ENCODE results near the gene SH3GL1.

SH3GL1 gene

DNA sequence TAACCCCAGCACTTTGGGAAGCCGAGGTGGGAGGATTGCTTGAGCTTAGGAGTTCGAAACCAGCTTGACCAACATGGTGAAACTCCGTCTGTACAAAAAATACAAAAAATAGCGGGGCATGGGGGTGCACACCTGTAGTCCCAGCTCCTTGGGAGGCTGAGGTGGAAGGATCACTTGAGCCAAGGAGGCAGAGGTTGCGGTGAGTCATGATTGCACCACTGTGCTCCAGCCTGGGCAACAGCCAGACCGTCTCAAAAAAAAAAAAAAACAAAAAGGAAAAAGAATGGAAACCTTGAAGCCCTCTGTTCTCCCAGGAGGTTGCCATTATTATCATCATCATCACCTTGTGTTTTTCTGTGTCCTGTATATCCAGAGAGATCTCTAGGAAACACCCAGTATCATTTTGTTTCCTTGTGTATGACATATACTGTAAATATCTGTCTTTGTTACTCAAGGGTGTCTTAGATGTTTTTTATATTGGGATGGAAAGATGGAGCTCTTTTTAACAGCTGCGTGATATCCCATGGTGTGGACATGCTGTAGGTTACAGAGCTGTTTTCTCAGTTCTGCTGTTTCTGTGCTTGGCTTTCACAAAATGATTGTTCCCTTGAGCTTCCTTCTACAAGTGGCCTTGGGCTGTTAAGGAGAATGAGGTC lies 13.9 kb upstream of the SH3GL1 start:
- Histone ChIP-seq H3K36me3 (ENCODE audit: control insufficient read depth in 2 of 2, insufficient read depth in 2 of 2, low read length in 2 of 2) (no peaks in the 10 kb centered on the region), H3K9me3 (ENCODE audit: control insufficient read depth in 2 of 2, low read length in 2 of 2) (no peaks in the 10 kb centered on the region), H3K27ac (ENCODE audit: low read length) (no peak overlapping the region), H3K4me1 (ENCODE audit: control insufficient read depth, insufficient read depth, low read length) (peaks cover 7% of the 10 kb centered on the region), H3K9ac (ENCODE audit: low read length in 2 of 2) (no peak overlapping the region), H3K4me3 (ENCODE audit: low read length in 2 of 2) (no peak overlapping the region), H3K27me3 (ENCODE audit: control insufficient read depth in 1 of 2, insufficient read depth in 2 of 2, low read length in 2 of 2) (peaks cover 0 to 2% of the 10 kb centered on the region in 2 donors)

DNA sequence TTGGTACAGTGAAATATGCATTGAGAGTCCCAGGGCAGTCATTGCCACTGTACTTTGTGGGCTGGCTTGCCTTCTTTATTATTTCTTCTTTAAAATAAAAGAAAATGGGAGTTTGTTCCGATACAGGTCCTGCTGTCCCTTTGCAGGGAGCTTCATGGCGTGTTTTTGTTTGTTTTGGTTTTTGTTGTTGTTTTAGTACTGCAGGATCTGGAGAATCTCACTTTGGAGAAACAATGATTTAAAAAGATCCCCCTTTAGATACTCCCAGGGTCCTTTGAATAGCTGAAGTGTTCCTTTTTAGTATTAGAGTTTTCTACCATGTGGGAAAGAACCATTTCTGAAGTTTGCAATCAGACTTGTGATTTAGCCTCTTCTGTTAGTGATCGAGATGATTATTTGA lies 13.2 kb upstream of the SH3GL1 start:
- H3K36me3 ChIP-seq (ENCODE audit: control insufficient read depth in 2 of 2, insufficient read depth in 2 of 2, low read length in 2 of 2) = no peaks in the 10 kb centered on the region
- no peak overlapping the region for H3K9ac ChIP-seq (ENCODE audit: low read length in 2 of 2)
- H3K4me1 ChIP-seq (ENCODE audit: control insufficient read depth, insufficient read depth, low read length) = peaks cover 7% of the 10 kb centered on the region
- H3K4me3 ChIP-seq (ENCODE audit: low read length in 2 of 2) = no peak overlapping the region
- H3K27ac ChIP-seq (ENCODE audit: low read length) = no peak overlapping the region
- peaks cover 0 to 2% of the 10 kb centered on the region in 2 donors for H3K27me3 ChIP-seq (ENCODE audit: control insufficient read depth in 1 of 2, insufficient read depth in 2 of 2, low read length in 2 of 2)
- no peaks in the 10 kb centered on the region for H3K9me3 ChIP-seq (ENCODE audit: control insufficient read depth in 2 of 2, low read length in 2 of 2)

DNA sequence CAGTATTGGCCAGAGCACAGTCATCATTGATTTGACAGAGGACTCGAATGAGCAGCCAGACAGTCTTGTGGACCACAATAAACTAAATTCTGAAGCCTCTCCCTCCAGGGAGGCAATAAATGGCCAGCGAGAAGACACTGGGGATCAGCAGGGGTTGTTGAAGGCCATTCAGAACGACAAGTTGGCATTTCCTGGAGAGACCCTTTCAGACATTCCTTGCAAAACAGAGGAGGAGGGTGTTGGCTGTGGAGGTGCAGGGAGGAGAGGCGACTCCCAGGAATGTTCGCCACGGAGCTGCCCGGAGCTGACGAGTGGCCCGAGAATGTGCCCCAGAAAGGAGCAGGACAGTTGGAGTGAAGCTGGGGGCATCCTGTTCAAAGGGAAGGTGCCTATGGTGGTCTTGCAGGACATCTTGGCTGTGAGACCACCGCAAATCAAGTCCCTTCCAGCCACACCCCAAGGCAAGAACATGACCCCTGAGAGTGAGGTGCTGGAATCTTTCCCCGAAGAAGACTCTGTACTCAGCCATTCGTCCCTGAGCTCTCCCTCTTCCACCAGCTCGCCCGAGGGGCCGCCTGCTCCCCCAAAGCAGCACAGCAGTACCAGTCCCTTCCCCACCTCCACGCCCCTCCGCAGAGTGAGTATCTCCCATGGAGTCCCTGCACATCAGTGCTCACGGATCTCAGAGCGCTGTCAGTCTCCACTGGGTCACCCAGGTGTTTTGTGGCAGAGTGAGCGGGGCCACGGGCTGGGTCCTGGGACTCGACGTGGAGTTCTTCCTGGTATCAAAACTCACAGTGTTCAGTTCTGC lies 9.0 kb upstream of the SH3GL1 start:
- Histone ChIP-seq H3K27me3 (ENCODE audit: control insufficient read depth in 1 of 2, insufficient read depth in 2 of 2, low read length in 2 of 2) (no peaks in the 10 kb centered on the region), H3K4me3 (ENCODE audit: low read length in 2 of 2) (no peak overlapping the region), H3K4me1 (ENCODE audit: control insufficient read depth, insufficient read depth, low read length) (no peaks in the 10 kb centered on the region), H3K27ac (ENCODE audit: low read length) (no peak overlapping the region), H3K36me3 (ENCODE audit: control insufficient read depth in 2 of 2, insufficient read depth in 2 of 2, low read length in 2 of 2) (no peaks in the 10 kb centered on the region), H3K9me3 (ENCODE audit: control insufficient read depth in 2 of 2, low read length in 2 of 2) (no peaks in the 10 kb centered on the region), H3K9ac (ENCODE audit: low read length in 2 of 2) (no peak overlapping the region)

DNA sequence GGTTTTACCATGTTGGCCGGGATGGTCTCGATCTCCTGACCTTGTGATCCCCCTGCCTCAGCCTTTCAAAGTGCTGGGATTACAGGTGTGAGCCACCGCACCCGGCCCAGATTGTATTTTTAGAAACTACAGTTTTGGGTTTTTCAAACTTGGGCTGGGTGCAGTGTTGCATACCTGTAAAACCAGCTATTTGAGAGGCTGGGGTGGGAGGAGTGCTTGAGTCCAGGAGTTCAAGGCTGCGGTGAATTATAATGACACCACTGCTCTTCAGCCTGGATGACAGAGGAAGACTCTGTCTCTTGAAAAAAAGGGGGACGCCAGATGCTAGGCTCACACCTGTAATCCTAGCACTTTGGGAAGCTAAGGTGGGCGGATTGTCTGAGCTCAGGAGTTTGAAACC lies 6.3 kb upstream of the SH3GL1 start:
- no peak overlapping the region for H3K9ac ChIP-seq (ENCODE audit: low read length in 2 of 2)
- H3K4me1 ChIP-seq (ENCODE audit: control insufficient read depth, insufficient read depth, low read length) = peaks cover 12% of the 10 kb centered on the region
- no peaks in the 10 kb centered on the region for H3K9me3 ChIP-seq (ENCODE audit: control insufficient read depth in 2 of 2, low read length in 2 of 2)
- no peaks in the 10 kb centered on the region for H3K36me3 ChIP-seq (ENCODE audit: control insufficient read depth in 2 of 2, insufficient read depth in 2 of 2, low read length in 2 of 2)
- H3K27me3 ChIP-seq (ENCODE audit: control insufficient read depth in 1 of 2, insufficient read depth in 2 of 2, low read length in 2 of 2) = no peaks in the 10 kb centered on the region
- H3K27ac ChIP-seq (ENCODE audit: low read length) = no peak overlapping the region
- no peak overlapping the region for H3K4me3 ChIP-seq (ENCODE audit: low read length in 2 of 2)

DNA sequence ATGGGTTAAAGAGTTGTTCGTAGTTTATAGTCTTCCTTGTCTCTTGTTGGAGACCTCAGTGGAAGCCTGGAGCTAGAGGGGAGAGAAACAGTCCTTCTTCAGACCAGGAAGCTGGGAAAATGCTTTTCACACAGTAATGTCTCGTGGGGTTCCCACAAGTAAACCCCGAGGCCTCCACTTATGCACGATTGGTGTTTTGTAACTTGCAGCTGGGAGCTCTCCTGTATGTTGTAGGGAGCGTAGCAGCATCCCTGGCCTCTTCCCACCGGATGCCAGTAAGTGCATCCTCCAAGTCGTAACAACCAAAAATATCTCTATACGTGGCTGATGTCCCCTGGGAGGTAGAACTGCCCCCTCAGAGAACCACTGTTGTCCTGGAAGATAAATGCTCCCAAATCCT lies 5.6 kb upstream of the SH3GL1 start:
- H3K4me1 ChIP-seq (ENCODE audit: control insufficient read depth, insufficient read depth, low read length) = peaks cover 18% of the 10 kb centered on the region
- H3K4me3 ChIP-seq (ENCODE audit: low read length in 2 of 2) = no peak overlapping the region
- no peak overlapping the region for H3K27ac ChIP-seq (ENCODE audit: low read length)
- no peaks in the 10 kb centered on the region for H3K27me3 ChIP-seq (ENCODE audit: control insufficient read depth in 1 of 2, insufficient read depth in 2 of 2, low read length in 2 of 2)
- no peaks in the 10 kb centered on the region for H3K36me3 ChIP-seq (ENCODE audit: control insufficient read depth in 2 of 2, insufficient read depth in 2 of 2, low read length in 2 of 2)
- no peak overlapping the region for H3K9ac ChIP-seq (ENCODE audit: low read length in 2 of 2)
- H3K9me3 ChIP-seq (ENCODE audit: control insufficient read depth in 2 of 2, low read length in 2 of 2) = no peaks in the 10 kb centered on the region

DNA sequence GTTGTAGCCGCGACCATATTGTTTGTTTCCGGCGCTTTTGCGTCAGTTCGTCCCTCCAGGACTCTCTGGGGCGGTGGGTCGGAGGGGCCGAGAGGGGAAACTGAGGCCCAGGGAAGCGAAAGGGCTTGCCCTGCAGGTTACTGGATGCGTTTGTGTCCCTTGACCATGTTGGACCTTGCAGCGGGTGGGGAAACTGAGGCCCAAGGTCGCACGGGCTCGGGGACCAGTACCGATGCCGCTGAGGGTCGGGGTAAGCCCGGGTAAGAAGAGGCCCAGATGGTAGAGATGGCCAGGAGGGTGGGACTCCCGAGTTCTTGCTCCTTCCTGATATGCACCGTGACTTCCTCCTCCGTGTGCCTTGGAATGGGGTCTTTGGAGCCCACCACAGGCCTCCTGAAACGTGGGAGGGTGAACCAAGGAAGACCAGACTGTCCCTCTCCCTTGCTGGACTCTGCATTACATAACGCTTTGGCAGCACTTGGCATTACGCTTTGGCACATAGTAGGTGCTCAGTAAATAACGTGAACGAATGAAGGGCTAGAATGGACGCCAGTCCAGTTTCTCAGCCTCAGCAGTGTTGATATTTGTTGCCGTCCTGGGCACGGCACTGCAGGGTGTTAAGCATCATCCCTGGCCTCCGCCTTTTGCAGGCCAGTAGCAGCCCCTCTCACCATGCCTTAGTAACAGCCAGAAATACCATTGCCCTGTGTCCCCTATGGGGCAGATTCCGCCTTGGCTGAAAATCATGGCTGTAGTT lies 2.8 kb upstream of the SH3GL1 start:
- Histone ChIP-seq H3K9me3 (ENCODE audit: control insufficient read depth in 2 of 2, low read length in 2 of 2) (no peaks in the 10 kb centered on the region), H3K4me1 (ENCODE audit: control insufficient read depth, insufficient read depth, low read length) (peaks cover 27% of the 10 kb centered on the region), H3K27ac (ENCODE audit: low read length) (no peak overlapping the region), H3K36me3 (ENCODE audit: control insufficient read depth in 2 of 2, insufficient read depth in 2 of 2, low read length in 2 of 2) (no peaks in the 10 kb centered on the region), H3K9ac (ENCODE audit: low read length in 2 of 2) (peak overlapping the region; percentile 72 to 76), H3K4me3 (ENCODE audit: low read length in 2 of 2) (peak overlapping the region; percentile 75 to 79), H3K27me3 (ENCODE audit: control insufficient read depth in 1 of 2, insufficient read depth in 2 of 2, low read length in 2 of 2) (no peaks in the 10 kb centered on the region)

DNA sequence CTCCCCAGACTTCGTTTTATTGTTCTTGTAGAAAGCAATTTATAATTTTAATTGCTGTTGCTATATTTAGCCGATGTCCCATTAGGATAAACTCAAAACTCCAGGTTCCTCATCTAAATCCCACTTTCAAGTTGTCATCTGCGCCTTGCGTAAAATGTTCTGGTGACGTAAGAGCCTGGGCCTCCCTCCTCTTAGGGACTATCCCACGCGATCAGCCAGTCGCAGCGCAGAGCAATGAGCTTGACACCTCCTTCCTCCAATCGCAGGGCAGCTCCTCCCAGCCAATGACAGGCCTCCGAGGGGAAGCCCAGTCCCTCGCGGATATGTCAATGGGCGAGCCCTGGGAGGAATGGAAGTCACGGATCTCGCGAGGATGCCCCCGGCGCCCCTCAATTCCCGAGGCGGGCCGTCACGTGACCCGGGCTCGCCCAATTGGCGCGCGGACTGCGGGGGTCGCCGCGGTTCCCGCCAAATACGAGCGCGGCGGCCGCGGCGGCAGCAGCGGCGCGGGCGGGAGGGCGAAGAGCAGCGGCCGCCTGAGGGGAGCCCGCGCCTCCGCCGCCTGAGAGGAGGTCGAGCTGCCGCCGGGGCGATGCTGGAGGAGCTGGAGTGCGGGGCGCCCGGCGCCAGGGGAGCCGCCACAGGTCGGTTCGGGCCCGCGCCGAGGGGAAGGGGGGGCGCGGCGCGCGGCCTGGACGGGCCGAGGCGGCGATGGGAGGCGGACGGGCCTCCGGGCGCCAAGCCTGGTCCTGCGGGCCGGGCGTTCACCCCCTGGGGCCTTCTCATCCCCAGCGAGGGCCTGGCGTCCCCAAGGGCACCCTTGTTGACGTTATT lies 2.0 kb upstream of the SH3GL1 start, which contains the start of gene CHAF1A:
Gene CHAF1A (plus strand): TSS at position 470 of the 834 bp plus-strand sequence. CDS start 123 bp downstream, at position 593.
- peak within 1 kb of the TSS; percentile 75 to 79 for H3K4me3 ChIP-seq (ENCODE audit: low read length in 2 of 2)
- H3K27me3 ChIP-seq (ENCODE audit: control insufficient read depth in 1 of 2, insufficient read depth in 2 of 2, low read length in 2 of 2) = no peaks in the 10 kb centered on the region
- no peaks in the 10 kb centered on the region for H3K36me3 ChIP-seq (ENCODE audit: control insufficient read depth in 2 of 2, insufficient read depth in 2 of 2, low read length in 2 of 2)
- peaks cover 35% of the 10 kb centered on the region for H3K4me1 ChIP-seq (ENCODE audit: control insufficient read depth, insufficient read depth, low read length)
- no peaks in the 10 kb centered on the region for H3K9me3 ChIP-seq (ENCODE audit: control insufficient read depth in 2 of 2, low read length in 2 of 2)
- peak within 1 kb of the TSS; percentile 91 for H3K27ac ChIP-seq (ENCODE audit: low read length)
- H3K9ac ChIP-seq (ENCODE audit: low read length in 2 of 2) = peak within 1 kb of the TSS; percentile 75 to 89

DNA sequence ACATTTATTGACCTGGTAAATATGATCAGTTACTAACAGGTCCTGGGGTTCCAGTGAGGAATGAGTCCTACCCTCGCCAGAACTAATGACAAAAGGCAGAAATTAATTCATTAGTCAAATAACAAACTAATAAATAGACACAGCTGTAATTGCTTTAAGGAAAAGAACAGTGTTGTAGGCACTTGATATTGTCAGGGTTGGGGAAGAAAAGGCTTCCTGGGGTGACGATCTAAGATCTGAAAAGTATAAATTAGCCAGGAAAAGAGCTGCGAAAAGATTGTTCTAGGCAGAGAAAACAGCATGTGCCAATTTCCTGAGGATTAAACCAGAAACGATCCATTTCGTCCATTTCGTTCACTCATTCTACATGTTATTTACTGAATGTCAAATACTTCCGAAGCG lies 1.4 kb upstream of the SH3GL1 start:
- H3K4me3 ChIP-seq (ENCODE audit: low read length in 2 of 2) = peak overlapping the region; percentile 54 to 74

DNA sequence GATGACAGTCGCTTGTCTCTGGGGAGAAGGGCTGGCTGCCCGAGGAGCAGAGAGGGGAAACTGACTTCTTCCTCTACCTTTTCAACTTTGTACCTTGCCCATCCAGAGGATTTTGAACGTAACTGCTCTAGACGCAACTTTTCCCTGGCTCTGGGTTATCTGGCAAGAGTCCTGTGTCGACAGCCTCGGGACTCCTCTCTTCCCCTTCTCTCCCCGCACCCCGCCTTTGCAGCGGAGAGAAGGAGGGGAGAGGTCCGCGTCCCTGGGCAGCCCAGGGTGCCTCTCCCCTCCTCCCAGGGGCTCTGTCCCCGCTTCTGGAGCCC lies 574 bp downstream of the SH3GL1 start:
- Histone ChIP-seq H3K4me1 (ENCODE audit: control insufficient read depth, insufficient read depth, low read length) (peaks cover 45% of the 10 kb centered on the region), H3K27ac (ENCODE audit: low read length) (peak overlapping the region; percentile 70), H3K9ac (ENCODE audit: low read length in 2 of 2) (peak overlapping the region; percentile 91), H3K9me3 (ENCODE audit: control insufficient read depth in 2 of 2, low read length in 2 of 2) (no peaks in the 10 kb centered on the region), H3K36me3 (ENCODE audit: control insufficient read depth in 2 of 2, insufficient read depth in 2 of 2, low read length in 2 of 2) (peaks cover 5 to 7% of the 10 kb centered on the region in 2 donors), H3K27me3 (ENCODE audit: control insufficient read depth in 1 of 2, insufficient read depth in 2 of 2, low read length in 2 of 2) (no peaks in the 10 kb centered on the region), H3K4me3 (ENCODE audit: low read length in 2 of 2) (peak overlapping the region; percentile 86 to 87)

More for the DNA sequence above, 1.4 kb upstream of the SH3GL1 start:
- H3K27ac ChIP-seq (ENCODE audit: low read length) = peak overlapping the region; percentile 91
- H3K4me1 ChIP-seq (ENCODE audit: control insufficient read depth, insufficient read depth, low read length) = peaks cover 41% of the 10 kb centered on the region
- H3K9me3 ChIP-seq (ENCODE audit: control insufficient read depth in 2 of 2, low read length in 2 of 2) = no peaks in the 10 kb centered on the region
- H3K36me3 ChIP-seq (ENCODE audit: control insufficient read depth in 2 of 2, insufficient read depth in 2 of 2, low read length in 2 of 2) = peaks cover 0 to 2% of the 10 kb centered on the region in 2 donors
- no peaks in the 10 kb centered on the region for H3K27me3 ChIP-seq (ENCODE audit: control insufficient read depth in 1 of 2, insufficient read depth in 2 of 2, low read length in 2 of 2)
- H3K9ac ChIP-seq (ENCODE audit: low read length in 2 of 2) = peak overlapping the region; percentile 75 to 89
